Measurements from ENCODE around the gene MALAT1. TPM values are rescaled to one million over a fixed set of nuclear protein-coding genes. Genes with fewer than 3 reads are reported as not detected.
"Not testable (repeated sequence)": the region's sequence is repeated elsewhere in the genome, so short reads cannot be mapped to it uniquely, and the experiment has no call there.

Gene MALAT1
- polyA plus RNA-seq, 1 experiment = 924 TPM

GRCh38 chr11:65506772-65507505 lies 8.1 kb downstream of the MALAT1 start:
- peak overlapping the region; percentile 76 for H3K4me3 ChIP-seq (ENCODE audit: low read depth, low read length)
- POLR2A ChIA-PET = interaction anchor here (0.6 to 7.8 kb wide), 15 partner anchors 9 to 545 kb away, joined by 3 to 80 read pairs (median 8); partner anchors contain the start of genes MALAT1, NEAT1 and SF3B2
- no peak for DNase-seq (ENCODE audit: low read depth)
- H3K27me3 ChIP-seq (ENCODE audit: control insufficient read depth, insufficient read depth, low read length) = no peaks in the 10 kb centered on the region
- peaks cover 15% of the 10 kb centered on the region for H3K36me3 ChIP-seq (ENCODE audit: control insufficient read depth, insufficient read depth, low read length)
- CTCF ChIA-PET = interaction anchor here (0.6 to 8.7 kb wide), 7 partner anchors 8 to 118 kb away, joined by 3 to 128 read pairs (median 5); partner anchors contain the start of gene MALAT1
- TF ChIP-seq, protein P1, sequence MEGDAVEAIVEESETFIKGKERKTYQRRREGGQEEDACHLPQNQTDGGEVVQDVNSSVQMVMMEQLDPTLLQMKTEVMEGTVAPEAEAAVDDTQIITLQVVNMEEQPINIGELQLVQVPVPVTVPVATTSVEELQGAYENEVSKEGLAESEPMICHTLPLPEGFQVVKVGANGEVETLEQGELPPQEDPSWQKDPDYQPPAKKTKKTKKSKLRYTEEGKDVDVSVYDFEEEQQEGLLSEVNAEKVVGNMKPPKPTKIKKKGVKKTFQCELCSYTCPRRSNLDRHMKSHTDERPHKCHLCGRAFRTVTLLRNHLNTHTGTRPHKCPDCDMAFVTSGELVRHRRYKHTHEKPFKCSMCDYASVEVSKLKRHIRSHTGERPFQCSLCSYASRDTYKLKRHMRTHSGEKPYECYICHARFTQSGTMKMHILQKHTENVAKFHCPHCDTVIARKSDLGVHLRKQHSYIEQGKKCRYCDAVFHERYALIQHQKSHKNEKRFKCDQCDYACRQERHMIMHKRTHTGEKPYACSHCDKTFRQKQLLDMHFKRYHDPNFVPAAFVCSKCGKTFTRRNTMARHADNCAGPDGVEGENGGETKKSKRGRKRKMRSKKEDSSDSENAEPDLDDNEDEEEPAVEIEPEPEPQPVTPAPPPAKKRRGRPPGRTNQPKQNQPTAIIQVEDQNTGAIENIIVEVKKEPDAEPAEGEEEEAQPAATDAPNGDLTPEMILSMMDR (IDR thresholded peaks at IDR 0.05; ENCODE audit: insufficient read depth, low read depth, low read length) = no peak

- not testable (repeated sequence) for DNase-seq (ENCODE audit: low read depth); H3K36me3 ChIP-seq (ENCODE audit: control insufficient read depth, insufficient read depth, low read length); H3K27me3 ChIP-seq (ENCODE audit: control insufficient read depth, insufficient read depth, low read length); H3K4me3 ChIP-seq (ENCODE audit: low read depth, low read length)
- ChIA-PET CTCF (interaction anchor here (1.0 to 8.7 kb wide), 2 partner anchors 95 to 145 kb away, joined by 4 to 128 read pairs; no protein-coding TSS in a partner anchor), POLR2A (interaction anchor here (0.6 kb wide), 1 partner anchor 63 kb away, joined by 3 read pairs; no protein-coding TSS in a partner anchor)
These were observed 13.5 kb downstream of the MALAT1 start for GRCh38 chr11:65512311-65512710.

GRCh38 chr11:65516135-65516968 lies 17.5 kb downstream of the MALAT1 start:
- Histone ChIP-seq H3K27me3 (ENCODE audit: control insufficient read depth, insufficient read depth, low read length) (no peaks in the 10 kb centered on the region), H3K36me3 (ENCODE audit: control insufficient read depth, insufficient read depth, low read length) (no peaks in the 10 kb centered on the region), H3K4me3 (ENCODE audit: low read depth, low read length) (no peak overlapping the region)
- POLR2A ChIA-PET = no interaction called here
- TF ChIP-seq, protein P1 (IDR thresholded peaks at IDR 0.05; ENCODE audit: insufficient read depth, low read depth, low read length) = no peak
- CTCF ChIA-PET = interaction anchor here (0.9 to 1.7 kb wide), 2 partner anchors 100 to 138 kb away, joined by 3 to 5 read pairs; no protein-coding TSS in a partner anchor
- DNase-seq (ENCODE audit: low read depth) = no peak

- H3K27me3 ChIP-seq (ENCODE audit: control insufficient read depth, insufficient read depth, low read length); CTCF ChIA-PET; H3K36me3 ChIP-seq (ENCODE audit: control insufficient read depth, insufficient read depth, low read length); DNase-seq (ENCODE audit: low read depth); H3K4me3 ChIP-seq (ENCODE audit: low read depth, low read length): not testable (repeated sequence)
- POLR2A ChIA-PET = interaction anchor here (0.7 kb wide), 1 partner anchor 42 kb away, joined by 11 read pairs; no protein-coding TSS in a partner anchor
These were observed 20.2 kb downstream of the MALAT1 start for GRCh38 chr11:65518941-65519549.

- H3K4me3 ChIP-seq (ENCODE audit: low read depth, low read length); DNase-seq (ENCODE audit: low read depth); H3K27me3 ChIP-seq (ENCODE audit: control insufficient read depth, insufficient read depth, low read length); POLR2A ChIA-PET; H3K36me3 ChIP-seq (ENCODE audit: control insufficient read depth, insufficient read depth, low read length): not testable (repeated sequence)
- CTCF ChIA-PET = interaction anchor here (0.8 kb wide), 1 partner anchor 12 kb away, joined by 4 read pairs; no protein-coding TSS in a partner anchor
These were observed 23.1 kb downstream of the MALAT1 start for GRCh38 chr11:65521777-65522521.

DNA sequence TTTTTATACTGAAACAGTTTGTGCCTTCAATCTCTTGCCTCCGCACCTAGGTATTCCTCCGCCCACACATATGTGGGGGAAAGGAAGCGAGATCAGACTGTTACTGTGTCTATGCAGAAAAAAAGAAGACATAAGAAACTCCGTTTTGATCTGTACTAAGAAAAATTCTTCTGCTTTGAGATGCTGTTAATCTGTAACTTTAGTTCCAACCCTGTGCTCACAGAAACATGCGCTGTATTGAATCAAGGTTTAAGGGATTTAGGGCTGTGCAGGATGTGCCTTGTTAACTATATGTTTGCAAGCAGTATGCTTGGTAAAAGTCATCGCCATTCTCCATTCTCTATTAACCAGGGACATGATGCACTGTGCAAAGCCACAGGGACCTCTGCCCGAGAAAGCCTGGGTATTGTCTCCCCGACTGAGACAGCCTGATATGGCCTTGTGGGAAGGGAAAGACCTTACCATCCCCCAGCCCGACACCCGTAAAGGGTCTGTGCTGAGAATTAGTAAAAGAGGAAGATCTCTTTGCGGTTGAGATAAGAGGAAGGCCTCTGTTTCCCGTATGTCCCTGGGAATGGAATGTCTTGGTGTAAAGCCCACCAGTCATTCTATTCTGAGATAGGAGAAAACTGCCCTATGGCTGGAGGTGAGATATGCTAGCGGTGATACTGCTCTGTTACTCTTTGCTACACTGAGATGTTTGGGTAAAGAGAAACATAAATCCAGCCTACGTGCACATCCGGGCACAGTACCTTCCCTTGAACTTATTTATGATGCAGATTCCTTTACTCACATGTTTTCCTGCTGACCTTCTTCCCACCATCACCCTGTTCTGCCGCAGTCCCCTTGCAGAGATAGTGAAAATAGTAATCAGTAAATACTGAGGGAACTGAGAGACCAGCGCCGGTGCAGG lies 24.1 kb downstream of the MALAT1 start:
- H3K4me3 ChIP-seq (ENCODE audit: low read depth, low read length); H3K36me3 ChIP-seq (ENCODE audit: control insufficient read depth, insufficient read depth, low read length); POLR2A ChIA-PET: not testable (repeated sequence)

GRCh38 chr11:65523631-65523968 lies 24.8 kb downstream of the MALAT1 start:
- DNase-seq (ENCODE audit: low read depth); H3K27me3 ChIP-seq (ENCODE audit: control insufficient read depth, insufficient read depth, low read length); POLR2A ChIA-PET; H3K36me3 ChIP-seq (ENCODE audit: control insufficient read depth, insufficient read depth, low read length); CTCF ChIA-PET; H3K4me3 ChIP-seq (ENCODE audit: low read depth, low read length): not testable (repeated sequence)

More for the DNA sequence above, 24.1 kb downstream of the MALAT1 start:
- DNase-seq (ENCODE audit: low read depth); CTCF ChIA-PET; H3K27me3 ChIP-seq (ENCODE audit: control insufficient read depth, insufficient read depth, low read length): not testable (repeated sequence)
